ENCODE data around the gene XPC.

Gene XPC

DNA sequence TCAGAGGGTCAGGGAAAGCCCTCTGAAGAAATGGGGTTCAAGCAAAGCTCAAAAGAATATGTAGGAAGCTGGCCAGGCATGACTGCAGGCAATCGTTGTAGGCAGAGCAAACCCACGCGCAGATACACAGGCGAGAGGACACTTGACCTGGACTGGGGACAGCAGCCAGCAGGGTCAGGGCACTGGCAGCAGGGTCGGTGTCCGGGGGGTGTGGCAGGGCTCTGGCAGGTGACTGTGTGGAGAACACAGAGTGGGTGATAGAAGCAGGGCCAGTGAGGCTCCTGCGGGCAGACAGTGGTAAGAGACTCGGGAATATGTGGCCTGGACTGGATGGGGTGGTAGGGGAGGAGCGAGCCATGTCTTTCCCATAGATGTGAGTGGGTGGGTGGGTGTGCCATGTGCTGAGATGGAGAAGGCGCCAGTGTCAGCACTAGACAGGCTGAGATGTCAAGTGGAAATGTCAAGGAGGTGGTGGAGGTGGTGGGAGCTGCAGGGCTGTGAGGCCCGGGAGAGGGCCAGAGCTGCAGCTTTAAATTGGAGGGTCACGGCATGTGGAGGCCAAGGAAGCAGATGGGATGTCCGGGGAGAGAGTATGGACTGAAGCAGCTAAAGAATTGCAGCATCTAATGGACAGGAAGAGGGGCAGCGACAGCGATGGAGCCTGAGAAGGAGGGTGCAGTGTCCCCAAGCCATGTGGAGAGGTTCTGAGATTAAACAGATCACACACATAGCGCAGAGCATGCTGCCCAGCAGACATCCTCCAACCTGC is 40.1 kb downstream of the XPC start:
- peak in 1 of 10 donors; percentile 77 for DNase-seq
- intact Hi-C loops (cut with DNase I), result no loop called here

DNA sequence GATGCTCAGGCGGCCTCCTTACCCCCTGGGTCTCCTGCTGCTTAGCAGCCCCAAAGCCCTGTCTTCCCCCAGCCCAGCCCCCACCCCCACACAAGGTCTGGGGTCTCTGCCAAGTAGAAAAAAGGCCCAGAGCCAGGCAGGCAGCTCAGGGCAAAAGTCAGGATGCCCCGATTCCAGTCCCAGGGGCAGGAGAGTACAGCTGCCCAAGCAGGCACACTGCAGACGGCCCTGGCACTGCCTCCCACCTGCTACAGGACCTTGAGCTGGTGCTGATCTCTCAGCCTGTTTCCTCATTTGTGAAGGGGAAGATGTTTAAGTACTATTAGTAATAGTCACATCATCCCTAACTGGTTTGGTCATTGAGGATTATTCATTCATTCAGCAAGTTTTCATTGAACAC is 41.0 kb downstream of the XPC start:
- intact Hi-C loops (cut with DNase I), result no loop called here
- DNase-seq, result no peak

DNA sequence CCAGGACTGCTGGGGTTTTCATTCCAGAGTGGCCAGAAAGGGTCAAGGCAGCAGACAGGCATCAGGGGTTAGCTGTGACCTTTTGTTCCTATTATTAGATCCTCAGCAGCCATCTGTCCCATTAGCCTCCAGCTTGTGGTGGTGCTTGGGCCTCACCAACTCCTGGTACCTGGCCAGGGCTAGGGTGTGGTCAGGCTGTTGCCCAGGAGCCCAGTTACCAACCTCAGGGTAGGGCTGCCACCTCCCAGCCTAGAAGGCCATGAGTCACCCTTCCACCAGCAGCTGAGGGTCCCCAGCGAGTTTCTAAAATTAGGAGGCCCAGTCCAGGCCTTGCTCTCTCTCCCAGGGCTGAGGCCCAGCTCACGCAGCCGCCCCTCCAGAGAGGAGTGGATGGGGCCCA is 41.4 kb downstream of the XPC start:
- peak in 1 of 10 donors; percentile 63 for DNase-seq
- intact Hi-C loops (cut with DNase I), result no loop called here

DNA sequence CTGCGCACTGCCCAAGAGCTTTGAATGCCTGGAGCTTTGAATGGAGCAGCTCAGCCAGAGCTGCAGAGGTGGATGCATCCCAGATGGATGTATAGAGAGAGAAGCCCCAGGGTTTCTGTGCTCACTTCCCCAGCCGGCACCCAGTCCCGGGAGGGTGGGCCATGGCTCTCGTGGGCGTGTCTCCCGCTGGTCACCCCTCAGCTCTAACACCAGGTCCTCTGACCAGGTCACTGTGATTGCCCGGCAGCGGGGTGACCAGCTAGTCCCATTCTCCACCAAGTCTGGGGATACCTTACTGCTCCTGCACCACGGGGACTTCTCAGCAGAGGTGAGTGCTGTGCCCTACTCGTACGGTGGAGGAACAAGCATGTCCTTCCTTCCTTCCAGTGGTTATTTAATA is 42.8 kb downstream of the XPC start:
- DNase-seq, result no peak
- intact Hi-C loops (cut with DNase I), result no loop called here

DNA sequence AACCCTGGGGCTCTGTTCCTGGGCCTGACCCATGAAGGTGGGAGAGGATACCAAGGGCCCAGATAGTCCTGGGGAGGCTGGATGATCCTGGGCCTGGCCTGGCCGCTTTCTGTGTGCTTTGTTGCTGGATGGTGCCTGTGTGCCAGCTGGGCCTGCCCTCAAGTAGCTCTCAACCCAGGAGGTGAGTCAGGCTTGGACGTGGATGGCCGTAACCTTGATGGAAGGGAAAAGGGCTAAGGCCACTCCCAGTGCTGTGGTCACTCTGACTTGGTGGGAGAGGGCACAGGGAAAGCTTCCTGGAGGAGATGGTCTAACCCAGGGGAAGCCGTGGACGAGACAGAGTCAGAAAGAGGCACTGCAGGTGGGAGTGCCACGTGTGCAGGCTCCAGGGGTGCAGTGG is 44.1 kb downstream of the XPC start:
- intact Hi-C loops (cut with DNase I), result no loop called here
- DNase-seq, result peak in 1 of 10 donors; percentile 46

DNA sequence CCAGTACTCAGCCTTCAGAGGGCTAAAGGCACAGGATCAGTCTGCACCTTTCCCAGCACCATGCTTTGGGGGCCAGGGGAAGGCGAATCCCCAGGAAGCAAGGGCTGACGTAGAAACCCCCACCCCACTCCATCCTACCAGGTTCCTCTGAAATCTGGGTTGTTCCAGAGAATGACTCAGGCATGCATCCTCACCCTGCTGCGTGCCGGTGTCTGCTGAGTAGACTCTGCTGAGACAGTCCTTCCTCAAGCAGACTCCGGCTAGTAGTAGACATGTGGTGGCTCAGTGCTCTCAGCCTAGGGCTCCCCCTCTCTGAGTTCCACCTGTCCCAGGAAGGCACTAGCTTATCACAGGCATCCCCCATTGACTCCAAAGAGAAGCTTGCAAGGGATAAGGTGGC is 44.5 kb downstream of the XPC start:
- intact Hi-C loops (cut with DNase I), result no loop called here

DNA sequence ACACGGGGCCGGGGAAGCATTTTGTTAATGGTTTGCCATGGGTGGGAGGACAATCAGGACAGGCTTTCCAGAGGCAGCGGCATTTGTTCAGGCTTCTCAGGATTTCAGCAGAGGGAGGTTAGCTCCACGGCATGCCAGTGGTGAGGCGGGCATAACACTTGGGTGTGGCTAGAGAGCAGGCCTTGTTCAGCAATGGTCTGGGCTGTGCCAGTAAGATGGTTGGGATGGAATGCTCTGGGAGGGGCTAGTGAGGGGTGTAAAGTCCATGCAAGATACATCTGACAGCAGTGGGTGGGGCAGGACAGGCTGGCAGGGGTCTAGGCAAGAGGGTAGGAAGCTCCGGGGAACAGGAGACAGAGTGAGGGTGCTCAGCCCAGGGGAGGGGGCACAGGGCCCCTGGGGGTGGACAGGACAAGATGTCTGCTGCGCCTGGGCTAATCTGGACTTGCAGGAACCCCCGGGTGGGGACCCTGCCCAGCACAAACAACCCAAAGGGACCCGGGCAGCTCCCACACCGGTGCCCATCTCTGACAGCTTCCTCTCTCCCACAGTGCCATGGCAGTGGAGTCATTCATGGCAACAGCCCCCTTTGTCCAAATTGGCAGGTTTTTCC is 45.1 kb downstream of the XPC start:
- intact Hi-C loops (cut with DNase I), result no loop called here
- DNase-seq, result peak in 1 of 10 donors; percentile 50

More for the DNA sequence above, 44.5 kb downstream of the XPC start:
- no peak for DNase-seq

DNA sequence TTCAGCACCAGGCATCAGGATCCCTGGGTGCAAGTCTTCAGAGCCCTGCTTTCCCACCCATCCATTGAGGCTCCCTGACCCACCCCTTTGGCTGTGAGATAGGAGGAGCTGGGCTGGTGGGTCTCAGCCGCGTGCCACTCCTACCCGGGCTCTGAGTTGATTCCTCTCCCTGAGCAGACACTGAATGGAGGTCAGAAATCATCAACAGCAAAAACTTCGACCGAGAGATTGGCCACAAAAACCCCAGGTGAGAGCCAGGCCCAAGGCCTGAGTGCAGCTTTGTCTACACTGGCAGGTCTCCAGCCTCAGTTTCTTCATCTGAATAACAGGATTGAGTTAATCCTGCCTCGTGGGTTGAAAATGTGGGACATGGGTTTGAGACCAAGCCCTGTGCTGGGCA is 45.7 kb downstream of the XPC start:
- no peak for DNase-seq
- intact Hi-C loops (cut with DNase I), result no loop called here

DNA sequence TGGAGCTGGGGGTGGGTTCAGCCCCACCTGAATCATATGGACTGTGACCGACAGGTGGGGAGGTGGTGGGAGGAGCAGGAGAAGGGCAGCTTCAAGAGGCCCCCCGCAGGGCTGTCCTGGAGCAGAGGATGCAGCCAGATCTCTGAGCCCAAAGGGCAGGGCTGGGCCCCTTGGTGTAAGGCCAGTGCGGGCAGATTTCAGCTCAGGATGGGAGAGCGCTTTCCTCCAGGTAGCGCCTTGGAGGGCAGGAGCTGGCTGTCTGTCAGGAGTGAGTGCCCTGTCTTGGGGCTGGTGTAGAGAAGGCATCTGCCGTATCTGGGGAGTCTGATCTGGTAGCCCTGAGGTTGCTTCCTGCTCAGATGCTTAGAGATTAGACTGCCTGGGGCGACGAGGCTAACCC is 46.3 kb downstream of the XPC start:
- peak in 1 of 10 donors; percentile 66 for DNase-seq
- intact Hi-C loops (cut with DNase I), result no loop called here

DNA sequence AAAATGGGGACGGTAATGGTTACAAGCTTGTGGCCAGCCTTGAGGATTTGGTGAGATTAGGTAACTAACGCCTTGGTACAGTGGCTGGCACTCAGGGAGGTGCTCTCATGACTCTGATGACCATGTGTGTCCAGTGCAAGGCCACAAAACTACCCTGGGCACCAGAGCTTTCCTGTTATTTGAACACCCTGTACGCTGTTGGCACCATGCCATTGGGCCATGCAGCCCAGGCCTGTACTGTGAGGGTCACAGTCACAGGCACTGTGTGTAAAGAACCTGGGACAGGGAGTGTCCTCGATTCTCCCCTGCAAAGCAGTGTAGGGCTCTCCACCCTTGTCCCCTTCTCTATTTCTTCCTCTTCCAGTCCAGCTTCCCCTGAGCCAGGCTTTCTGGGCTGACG is 47.3 kb downstream of the XPC start:
- no peak for DNase-seq
- intact Hi-C loops (cut with DNase I), result no loop called here

DNA sequence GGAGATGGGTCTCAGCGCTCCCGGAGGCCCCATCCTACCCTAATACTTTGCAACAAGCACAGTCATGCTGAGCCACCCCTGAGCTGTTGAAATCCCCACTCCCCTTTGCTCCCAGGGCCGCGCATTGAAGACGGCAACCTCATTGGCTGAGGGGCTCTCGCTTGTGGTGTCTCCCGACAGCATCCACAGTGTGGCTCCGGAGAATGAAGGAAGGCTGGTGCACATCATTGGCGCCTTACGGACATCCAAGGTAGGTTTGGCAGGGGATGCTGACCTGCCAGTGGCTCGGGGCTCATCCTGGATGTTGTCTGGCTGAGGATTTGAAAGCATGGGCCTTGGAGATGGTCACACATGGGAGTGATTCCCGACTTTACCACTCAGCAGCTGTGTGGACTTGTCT is 47.7 kb downstream of the XPC start:
- no peak for DNase-seq
- intact Hi-C loops (cut with DNase I), result no loop called here

DNA sequence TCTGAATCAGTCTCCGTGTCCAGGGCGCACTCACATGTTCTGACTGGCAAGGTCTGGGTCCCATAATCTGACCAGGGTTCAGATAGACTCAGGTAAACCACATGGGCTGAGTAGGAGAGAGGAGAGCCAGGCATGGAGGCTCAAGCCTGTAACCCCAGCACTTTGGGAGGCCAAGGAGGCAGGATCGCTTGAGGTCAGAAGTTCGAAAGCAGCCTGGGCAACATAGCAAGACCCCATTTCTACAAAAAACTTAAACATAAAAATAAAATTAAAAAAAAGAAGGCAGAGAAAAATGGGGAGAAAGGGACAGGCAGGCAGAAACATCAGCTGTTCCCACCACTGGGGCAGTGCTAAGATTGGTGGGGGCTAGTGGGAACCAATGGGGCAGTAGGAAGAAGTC is 48.2 kb downstream of the XPC start:
- intact Hi-C loops (cut with DNase I), result no loop called here

DNA sequence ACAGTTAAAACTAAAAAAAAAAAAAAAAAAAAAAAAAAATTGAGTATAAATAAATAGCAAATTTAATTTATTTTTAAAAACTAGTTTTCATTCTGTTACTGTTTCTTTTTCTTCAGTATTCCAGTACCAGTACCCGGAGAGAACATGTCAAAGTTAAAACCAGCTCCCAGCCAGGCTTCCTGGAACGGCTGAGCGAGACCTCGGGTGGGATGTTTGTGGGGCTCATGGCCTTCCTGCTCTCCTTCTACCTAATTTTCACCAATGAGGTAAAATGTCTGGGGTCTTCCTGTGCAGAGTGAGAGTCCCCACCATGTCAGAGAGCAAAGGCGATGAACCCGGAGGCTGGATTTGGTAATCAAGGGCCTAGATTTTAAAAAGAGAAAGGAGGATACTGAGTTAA is 49.1 kb downstream of the XPC start:
- intact Hi-C loops (cut with DNase I), result no loop called here

More for the DNA sequence above, 48.2 kb downstream of the XPC start:
- DNase-seq, result no peak

DNA sequence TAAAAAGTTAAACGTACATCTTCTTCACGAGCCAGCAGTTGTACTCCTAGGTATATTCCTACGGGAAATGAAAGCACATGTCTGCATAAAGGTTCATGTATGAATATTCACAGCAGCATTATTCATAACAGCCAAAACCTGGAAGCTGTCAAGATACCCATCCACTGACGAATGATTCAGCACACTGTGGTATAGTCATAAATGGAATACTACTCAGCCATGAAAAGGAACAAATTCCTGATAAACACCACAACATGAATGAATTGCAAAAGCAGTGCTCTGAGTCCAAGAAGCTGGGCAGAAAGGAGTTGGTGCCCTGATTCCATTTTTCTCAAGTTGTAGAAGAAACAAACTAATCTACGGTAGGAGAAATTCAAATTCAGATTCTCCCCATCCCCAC is 49.7 kb downstream of the XPC start:
- intact Hi-C loops (cut with DNase I), result no loop called here
- no peak for DNase-seq

More for the DNA sequence above, 49.1 kb downstream of the XPC start:
- DNase-seq, result no peak

DNA sequence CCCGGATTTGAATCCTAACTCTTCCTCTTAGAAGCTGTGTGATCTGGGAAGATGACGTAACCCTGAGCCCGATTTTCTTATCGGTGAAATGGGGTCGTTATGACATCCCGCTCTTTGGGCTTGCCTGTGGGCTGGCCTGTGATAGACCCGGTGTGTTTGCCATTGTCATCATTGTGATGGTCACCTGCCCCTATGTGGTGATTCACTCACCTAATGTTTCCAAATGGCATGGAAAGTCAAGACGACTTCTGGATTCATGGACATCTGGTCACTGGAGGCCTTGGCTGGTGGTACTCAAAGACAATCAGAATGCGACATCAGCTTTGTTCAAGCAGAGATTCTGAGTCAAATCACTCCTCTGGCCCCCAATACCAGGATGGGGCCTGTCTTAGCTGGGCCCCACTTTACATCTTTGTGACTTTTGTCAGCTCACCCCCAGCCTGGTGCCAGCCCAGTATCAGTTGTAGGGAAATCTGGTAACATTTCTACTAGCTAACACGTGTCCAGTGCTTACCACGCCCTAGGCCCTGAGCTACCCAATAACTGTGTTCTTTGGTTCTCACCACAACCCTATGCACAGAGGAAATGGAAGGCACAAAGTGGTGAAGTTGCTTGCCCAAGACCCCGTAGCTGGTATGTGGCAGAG is 50.8 kb downstream of the XPC start:
- no peak for DNase-seq
- intact Hi-C loops (cut with DNase I), result no loop called here

DNA sequence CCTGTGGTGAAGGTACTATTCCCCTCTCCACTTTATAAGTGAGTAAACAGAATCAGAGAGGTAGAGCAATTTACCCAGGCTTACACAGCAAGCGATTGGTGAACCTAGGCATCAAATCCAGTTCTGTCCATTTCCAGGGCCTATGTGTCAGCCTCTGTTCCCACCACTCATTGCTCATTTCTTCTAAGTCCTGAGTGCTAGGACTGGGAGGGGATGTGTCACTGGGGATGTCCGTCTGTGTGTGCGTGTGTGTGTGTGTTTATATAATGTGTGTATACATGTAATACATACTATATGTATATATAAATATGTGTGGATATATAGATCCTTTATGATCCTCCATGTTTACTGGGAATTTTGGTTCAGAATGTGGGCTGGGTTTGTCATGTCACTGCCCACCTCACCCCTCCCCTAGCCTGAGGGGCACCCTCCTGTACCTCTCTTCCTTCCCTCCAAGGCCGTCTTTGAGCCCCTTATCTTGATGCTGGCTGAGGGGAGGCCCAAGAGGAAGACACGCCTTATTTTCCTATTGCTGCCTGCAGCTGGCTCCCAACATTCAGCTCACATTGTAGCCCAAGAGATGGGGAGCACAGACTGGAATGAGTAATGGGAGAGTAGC is 51.4 kb downstream of the XPC start:
- intact Hi-C loops (cut with DNase I), result no loop called here
- DNase-seq, result no peak

DNA sequence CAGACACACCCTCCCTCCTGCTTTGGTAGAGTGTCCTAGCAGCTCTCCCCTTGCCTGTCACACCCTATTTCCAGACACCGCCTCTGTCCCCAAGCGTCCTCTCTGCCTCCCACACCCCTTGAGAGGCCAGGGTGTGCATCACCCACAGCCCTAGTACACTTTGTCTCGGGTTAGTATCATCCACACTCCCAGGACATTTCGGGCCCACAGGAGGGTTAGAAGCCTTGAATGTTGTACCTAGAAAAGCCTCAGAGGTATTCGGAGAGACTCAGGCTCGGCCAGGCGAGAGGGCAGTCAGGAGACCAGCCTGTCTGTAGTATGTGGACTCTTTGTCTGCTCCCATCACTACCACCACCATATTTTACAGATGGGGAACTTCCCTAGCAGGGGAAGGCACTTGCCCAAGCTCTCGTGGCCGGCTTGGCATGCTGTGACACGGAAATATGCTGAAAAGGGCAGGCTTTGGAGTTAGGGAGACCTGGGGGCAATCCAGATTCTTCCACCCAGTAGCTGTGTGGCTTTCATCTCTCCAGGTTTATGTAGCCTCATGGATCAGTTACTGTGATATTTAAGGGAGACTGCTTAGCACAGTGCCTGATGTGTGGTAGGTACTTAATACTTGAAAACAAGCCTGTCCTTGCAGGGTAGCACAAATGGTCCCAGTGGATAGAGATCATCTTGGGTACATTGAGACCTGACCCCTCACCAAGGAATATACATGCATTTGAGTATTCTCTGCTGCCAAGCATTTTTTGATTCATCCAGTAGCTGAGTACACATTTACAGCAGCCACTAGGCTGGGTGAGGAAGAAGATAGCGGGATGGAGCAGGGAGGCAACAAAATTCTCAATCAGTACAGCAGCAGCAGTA is 52.1 kb downstream of the XPC start:
- intact Hi-C loops (cut with DNase I), result no loop called here
- DNase-seq, result peak in 1 of 10 donors; percentile 78

DNA sequence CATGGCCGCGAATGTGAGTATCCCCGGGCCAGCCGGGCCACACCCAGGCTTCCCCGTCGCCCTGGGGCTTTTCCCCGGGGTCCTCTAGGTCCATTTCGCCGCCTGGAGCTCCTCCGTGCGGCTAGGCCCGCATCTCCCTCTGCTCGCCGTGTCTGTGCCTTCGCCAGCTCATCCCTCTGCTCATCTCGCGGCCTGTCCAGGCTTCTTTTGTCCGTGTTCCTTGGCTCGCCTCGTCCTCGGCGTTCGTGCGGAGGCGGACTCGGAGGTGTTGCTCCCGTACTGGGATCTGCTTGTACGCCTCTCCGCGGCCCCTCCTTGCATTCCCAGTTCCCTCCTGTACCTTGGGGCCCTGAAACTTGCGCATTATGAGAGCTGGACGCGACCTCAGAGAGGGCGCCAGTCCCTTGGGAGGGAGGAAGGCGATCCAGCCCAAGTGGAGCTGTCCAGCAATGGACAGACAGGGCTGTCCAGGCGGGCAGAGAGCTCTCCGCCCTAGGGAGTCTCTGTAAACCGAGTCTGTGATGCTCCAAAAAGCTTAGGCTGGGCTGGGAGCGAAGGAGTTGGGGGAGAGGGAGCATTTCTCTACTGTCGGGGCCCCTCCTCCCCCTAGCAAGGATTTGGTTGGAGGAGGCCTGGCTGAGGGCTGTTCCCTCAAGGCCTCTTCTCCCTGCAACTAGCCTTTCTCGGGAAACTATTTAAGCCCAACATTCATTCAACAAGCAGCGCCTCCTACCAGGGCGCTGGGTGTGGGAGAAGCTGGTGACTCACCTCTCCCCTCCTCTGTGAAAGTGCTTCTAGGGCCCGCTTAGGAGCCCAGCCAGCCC is 53.0 kb downstream of the XPC start:
- peak in 7 of 10 donors; percentile 40 to 92 (median 62) for DNase-seq
- intact Hi-C loops (cut with DNase I), result loop anchor here (1.0 to 2.0 kb wide), 2 partner anchors 53 to 231 kb away; partner anchors contain the start of genes LSM3 and XPC

DNA sequence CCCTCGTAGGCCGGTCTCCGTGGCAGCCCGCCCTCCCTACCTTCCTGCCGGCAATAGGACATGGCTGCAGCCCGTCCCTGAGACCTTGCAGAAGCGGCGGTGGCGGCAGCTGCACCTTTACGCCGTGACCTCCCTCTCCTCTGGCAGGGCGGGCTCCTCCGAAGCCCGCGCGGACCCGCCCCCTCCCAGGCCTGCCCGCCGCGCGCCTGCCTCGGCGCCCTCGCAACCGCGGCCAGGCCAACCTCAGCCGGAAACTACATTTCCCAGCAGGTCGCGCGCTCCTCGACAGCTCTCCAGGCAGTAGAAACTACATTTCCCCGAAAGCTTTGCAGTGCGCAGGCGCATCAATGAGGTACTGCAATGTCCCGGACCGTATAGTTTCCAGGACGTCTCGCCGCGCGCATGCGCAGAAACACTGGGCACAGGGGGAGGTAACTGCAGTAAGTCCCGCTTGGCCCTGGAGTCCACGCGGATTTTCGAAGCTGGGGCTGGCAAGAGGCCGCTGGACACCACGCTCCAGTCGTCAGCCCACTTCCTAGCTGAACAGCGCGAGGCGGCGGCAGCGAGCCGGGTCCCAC is 53.7 kb downstream of the XPC start, which contains the start of the genes CHCHD4 and TMEM43:
Gene CHCHD4 (minus strand): TSS at position 256 of the 578 bp plus-strand sequence. CDS start 194 bp downstream, at position 62.
Gene TMEM43 (plus strand): TSS at position 438 of the 578 bp plus-strand sequence. CDS start 142 bp downstream, outside the sequence.
- intact Hi-C loops (cut with DNase I), result loop anchor here (1.0 to 2.0 kb wide), 2 partner anchors 54 to 230 kb away; partner anchors contain the start of genes LSM3 and XPC
- peak; percentile 99 to 100 (median 100) for DNase-seq

All from posterior cingulate gyrus (tissue), 11 donors.